ENCODE results near the gene DIP2C. TPM values are rescaled to one million over a fixed set of nuclear protein-coding genes. Genes with fewer than 3 reads are reported as not detected.

The DIP2C gene
- polyA plus RNA-seq, 1 of the 3 experiments (the other 2 are of a cell fraction) = 8.7 TPM

DNA sequence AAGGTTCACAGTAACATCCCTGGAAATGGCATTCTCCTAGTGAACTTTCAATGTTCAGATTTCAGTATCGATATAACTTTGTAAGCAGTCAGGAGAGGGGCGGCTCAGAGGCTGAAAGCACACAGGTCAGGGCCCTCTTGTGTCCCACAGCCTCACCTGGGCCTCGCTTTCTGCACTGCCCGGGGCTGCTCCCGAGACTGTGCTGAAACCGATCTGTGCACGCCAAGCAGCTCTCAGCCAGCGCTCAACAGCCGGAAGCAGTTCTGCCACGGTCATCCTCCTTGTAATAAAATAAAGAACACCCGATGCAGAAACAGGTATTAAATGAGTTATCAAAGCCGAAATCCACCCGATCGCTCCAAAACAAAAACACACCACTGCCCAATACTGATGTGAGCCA, 106.0 kb downstream of the DIP2C start:
- H3F3A ChIP-seq (replicated peaks; ENCODE audit: insufficient read depth) = peaks cover 23% of the 10 kb centered on the region
- DNase-seq = no peak
- no peak overlapping the region for H3K4me2 ChIP-seq
- no peaks in the 10 kb centered on the region for H3K36me3 ChIP-seq (replicated peaks in 1 of 2; ENCODE audit: control insufficient read depth in 1 of 2, insufficient read depth in 2 of 2, low read length in 1 of 2)
- H3K4me3 ChIP-seq (ENCODE audit: low read depth in 2 of 2, low read length in 1 of 2) = no peak overlapping the region
- no peaks in the 10 kb centered on the region for H3K9me2 ChIP-seq
- TF ChIP-seq JUND (IDR thresholded peaks at IDR 0.05) = no peak
- no peak for TF ChIP-seq GABPA (IDR thresholded peaks at IDR 0.05; ENCODE audit: low read depth)
- TF ChIP-seq RFX5 (IDR thresholded peaks at IDR 0.05; ENCODE audit: low read length) = no peak
- no peak for TF ChIP-seq NFIC (IDR thresholded peaks at IDR 0.05; ENCODE audit: borderline replicate concordance)
- TF ChIP-seq, protein P1, sequence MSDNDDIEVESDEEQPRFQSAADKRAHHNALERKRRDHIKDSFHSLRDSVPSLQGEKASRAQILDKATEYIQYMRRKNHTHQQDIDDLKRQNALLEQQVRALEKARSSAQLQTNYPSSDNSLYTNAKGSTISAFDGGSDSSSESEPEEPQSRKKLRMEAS (IDR thresholded peaks at IDR 0.05; ENCODE audit: low read depth) = no peak
- TF ChIP-seq, protein P2, sequence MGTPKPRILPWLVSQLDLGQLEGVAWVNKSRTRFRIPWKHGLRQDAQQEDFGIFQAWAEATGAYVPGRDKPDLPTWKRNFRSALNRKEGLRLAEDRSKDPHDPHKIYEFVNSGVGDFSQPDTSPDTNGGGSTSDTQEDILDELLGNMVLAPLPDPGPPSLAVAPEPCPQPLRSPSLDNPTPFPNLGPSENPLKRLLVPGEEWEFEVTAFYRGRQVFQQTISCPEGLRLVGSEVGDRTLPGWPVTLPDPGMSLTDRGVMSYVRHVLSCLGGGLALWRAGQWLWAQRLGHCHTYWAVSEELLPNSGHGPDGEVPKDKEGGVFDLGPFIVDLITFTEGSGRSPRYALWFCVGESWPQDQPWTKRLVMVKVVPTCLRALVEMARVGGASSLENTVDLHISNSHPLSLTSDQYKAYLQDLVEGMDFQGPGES (IDR thresholded peaks at IDR 0.05; ENCODE audit: low read depth, low read length) = no peak
- TF ChIP-seq CHD2 (IDR thresholded peaks at IDR 0.05; ENCODE audit: low read length, partially characterized antibody) = no peak
- H2AFZ ChIP-seq (ENCODE audit: low read depth) = no peak overlapping the region
- CTCF ChIA-PET = no interaction called here
- no peak overlapping the region for H3K9ac ChIP-seq
- no peaks in the 10 kb centered on the region for H3K27me3 ChIP-seq (ENCODE audit: insufficient read depth)
- POLR2A ChIA-PET = no interaction called here
- 97% methylated on average over 14 of the region's 14 CpGs for WGBS (ENCODE audit: low lambda C conversion rate)
- peaks cover 0 to 14% of the 10 kb centered on the region in 2 experiments; a peak in 1 of 4 replicates for H3K4me1 ChIP-seq (ENCODE audit: control insufficient read depth in 1 of 2, insufficient read depth in 2 of 2, low read depth in 1 of 2, low read length in 1 of 2)
- no peak overlapping the region for H3K27ac ChIP-seq (ENCODE audit: low read depth in 2 of 2, low read length in 1 of 2)
- peaks cover 74% of the 10 kb centered on the region for H3K79me2 ChIP-seq (ENCODE audit: insufficient read depth)
- no peaks in the 10 kb centered on the region for H3K9me3 ChIP-seq
- H4K20me1 ChIP-seq (ENCODE audit: insufficient read depth) = peaks cover 87% of the 10 kb centered on the region

DNA sequence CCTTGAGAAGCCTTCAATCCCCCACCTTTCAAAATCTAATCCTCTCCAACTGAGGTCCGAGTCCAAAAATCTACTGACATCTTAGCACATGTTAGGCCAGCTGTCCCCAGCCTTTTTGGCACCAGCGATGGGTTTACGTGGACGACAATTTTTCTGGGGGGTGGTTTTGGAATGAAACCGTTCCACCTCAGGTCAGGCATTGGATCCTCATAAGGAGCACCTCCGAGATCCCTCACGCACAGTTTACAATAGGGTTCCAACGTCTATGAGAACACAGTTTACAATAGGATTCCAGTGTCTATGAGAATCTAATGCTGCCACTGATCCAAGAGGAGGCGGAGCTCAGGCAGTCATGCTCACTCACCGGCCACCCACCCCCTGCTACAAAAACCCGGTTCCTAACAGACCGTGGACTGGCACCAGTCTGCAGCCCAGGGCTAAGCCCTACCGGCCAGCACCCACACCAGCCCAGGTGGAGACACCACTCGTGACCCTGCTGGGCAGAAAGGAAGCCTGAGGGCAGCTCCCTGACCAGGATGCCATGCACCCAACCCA, 107.6 kb downstream of the DIP2C start:
- Histone ChIP-seq H3K27ac (ENCODE audit: low read depth in 2 of 2, low read length in 1 of 2) (no peak overlapping the region), H3K9me3 (no peaks in the 10 kb centered on the region), H3K9me2 (no peaks in the 10 kb centered on the region), H3K79me2 (ENCODE audit: insufficient read depth) (peaks cover 86% of the 10 kb centered on the region), H4K20me1 (ENCODE audit: insufficient read depth) (peaks cover 94% of the 10 kb centered on the region), H3K4me2 (no peak overlapping the region), H3K36me3 (replicated peaks in 1 of 2; ENCODE audit: control insufficient read depth in 1 of 2, insufficient read depth in 2 of 2, low read length in 1 of 2) (no peaks in the 10 kb centered on the region), H3F3A (replicated peaks; ENCODE audit: insufficient read depth) (peaks cover 23% of the 10 kb centered on the region), H3K4me1 (ENCODE audit: control insufficient read depth in 1 of 2, insufficient read depth in 2 of 2, low read depth in 1 of 2, low read length in 1 of 2) (peaks cover 0 to 14% of the 10 kb centered on the region in 2 experiments; a peak in 1 of 4 replicates), H3K4me3 (ENCODE audit: low read depth in 2 of 2, low read length in 1 of 2) (no peak overlapping the region), H2AFZ (ENCODE audit: low read depth) (no peak overlapping the region), H3K27me3 (ENCODE audit: insufficient read depth) (no peaks in the 10 kb centered on the region), H3K9ac (no peak overlapping the region)
- no peak for DNase-seq
- 94% methylated on average over 12 of the region's 14 CpGs for WGBS (ENCODE audit: low lambda C conversion rate)
- TF ChIP-seq SMC3 (IDR thresholded peaks at IDR 0.05; ENCODE audit: low read depth, low read length) = no peak
- no peak for TF ChIP-seq MXI1 (IDR thresholded peaks at IDR 0.05; ENCODE audit: low read depth, low read length)
- no peak for TF ChIP-seq TCF12 (IDR thresholded peaks at IDR 0.05)
- TF ChIP-seq, protein P3, sequence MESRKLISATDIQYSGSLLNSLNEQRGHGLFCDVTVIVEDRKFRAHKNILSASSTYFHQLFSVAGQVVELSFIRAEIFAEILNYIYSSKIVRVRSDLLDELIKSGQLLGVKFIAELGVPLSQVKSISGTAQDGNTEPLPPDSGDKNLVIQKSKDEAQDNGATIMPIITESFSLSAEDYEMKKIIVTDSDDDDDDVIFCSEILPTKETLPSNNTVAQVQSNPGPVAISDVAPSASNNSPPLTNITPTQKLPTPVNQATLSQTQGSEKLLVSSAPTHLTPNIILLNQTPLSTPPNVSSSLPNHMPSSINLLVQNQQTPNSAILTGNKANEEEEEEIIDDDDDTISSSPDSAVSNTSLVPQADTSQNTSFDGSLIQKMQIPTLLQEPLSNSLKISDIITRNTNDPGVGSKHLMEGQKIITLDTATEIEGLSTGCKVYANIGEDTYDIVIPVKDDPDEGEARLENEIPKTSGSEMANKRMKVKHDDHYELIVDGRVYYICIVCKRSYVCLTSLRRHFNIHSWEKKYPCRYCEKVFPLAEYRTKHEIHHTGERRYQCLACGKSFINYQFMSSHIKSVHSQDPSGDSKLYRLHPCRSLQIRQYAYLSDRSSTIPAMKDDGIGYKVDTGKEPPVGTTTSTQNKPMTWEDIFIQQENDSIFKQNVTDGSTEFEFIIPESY (IDR thresholded peaks at IDR 0.05; ENCODE audit: borderline replicate concordance, low read depth) = no peak
- TF ChIP-seq, protein P1 (IDR thresholded peaks at IDR 0.05; ENCODE audit: low read depth) = no peak
- TF ChIP-seq CHD2 (IDR thresholded peaks at IDR 0.05; ENCODE audit: low read length, partially characterized antibody) = no peak
- no peak for TF ChIP-seq NFIC (IDR thresholded peaks at IDR 0.05; ENCODE audit: borderline replicate concordance)
- TF ChIP-seq FOXM1 (IDR thresholded peaks at IDR 0.05; ENCODE audit: low read depth) = no peak
- no peak for TF ChIP-seq RCOR1 (IDR thresholded peaks at IDR 0.05; ENCODE audit: low read length)
- no peak for TF ChIP-seq RFX5 (IDR thresholded peaks at IDR 0.05; ENCODE audit: low read length)
- POLR2A ChIA-PET = no interaction called here
- CTCF ChIA-PET = interaction anchor here (0.7 kb wide), 1 partner anchor 10 kb away, joined by 3 read pairs; no protein-coding TSS in a partner anchor
